Keratinocyte (primary cell): ENCODE results near the gene ZC3H12A. TPM values are rescaled to one million over a fixed set of nuclear protein-coding genes. Genes with fewer than 3 reads are reported as not detected.

Experiments
- DNase-seq: peaks from one replicate; pipeline ENCODE4 v3.0.0-alpha.2; 2011; ENCODE audit warnings: low read depth, missing footprints, low spot score
- FAIRE-seq: peaks from 2 replicates; lab custom pipeline; 2011; peaks lifted over from hg19 to GRCh38; lab: Jason Lieb, UNC
- H2AFZ ChIP-seq: 2 replicates; pipeline ENCODE4 v1.6.0; 2012; ENCODE audit warnings: low read length, control low read depth, inconsistent platforms; ENCODE audit not compliant: control insufficient read depth
- H3K27ac ChIP-seq: 2 replicates; pipeline ENCODE4 v1.5.1; 2011; ENCODE audit warnings: low read length; ENCODE audit not compliant: control insufficient read depth, insufficient read depth
- H3K27me3 ChIP-seq: 3 replicates; pipeline ENCODE4 v1.6.0; 2011; ENCODE audit warnings: low read length; ENCODE audit not compliant: control insufficient read depth, insufficient read depth; ENCODE audit errors: extremely low read depth
- H3K36me3 ChIP-seq, 2 experiments: 2 replicates in 1 of 2; 3 replicates in 1 of 2; pipeline ENCODE4 v1.5.1; 2011; ENCODE audit warnings: low read length in 2 of 2, mild to moderate bottlenecking in 1 of 2; ENCODE audit not compliant: control insufficient read depth in 2 of 2, insufficient read depth in 2 of 2; ENCODE audit errors: extremely low read depth in 1 of 2
- H3K4me1 ChIP-seq: 3 replicates; pipeline ENCODE4 v1.5.1; 2011; ENCODE audit warnings: low read length; ENCODE audit not compliant: control insufficient read depth, insufficient read depth; ENCODE audit errors: extremely low read depth
- H3K4me2 ChIP-seq: 3 replicates; pipeline ENCODE4 v1.6.0; 2011; ENCODE audit warnings: low read depth, low read length; ENCODE audit not compliant: control insufficient read depth, insufficient read depth; ENCODE audit errors: extremely low read depth
- H3K4me3 ChIP-seq, 3 experiments: fragments of 200-600 bp in 1 of 3; sonication (generic) in 1 of 3; 2 replicates in 2 of 3; 3 replicates in 1 of 3; pipeline ENCODE4 v1.5.1; 2011 to 2016; ENCODE audit warnings: low read length in 3 of 3, mild to moderate bottlenecking in 3 of 3, control low read depth in 2 of 3, inconsistent platforms in 1 of 3, low read depth in 1 of 3, mixed read lengths in 1 of 3, mixed run types in 1 of 3, moderate library complexity in 1 of 3; ENCODE audit not compliant: control insufficient read depth in 2 of 3, insufficient read depth in 2 of 3; ENCODE audit errors: extremely low read depth in 1 of 3
- H3K79me2 ChIP-seq: 2 replicates; pipeline ENCODE4 v1.6.0; 2012; ENCODE audit warnings: low read length; ENCODE audit not compliant: control insufficient read depth, insufficient read depth
- H3K9ac ChIP-seq: 3 replicates; pipeline ENCODE4 v1.6.0; 2011; ENCODE audit warnings: low read length; ENCODE audit not compliant: control insufficient read depth, insufficient read depth; ENCODE audit errors: extremely low read depth
- H3K9me1 ChIP-seq: 3 replicates; pipeline ENCODE4 v1.6.0; 2011; ENCODE audit warnings: low read length; ENCODE audit not compliant: control insufficient read depth, insufficient read depth; ENCODE audit errors: extremely low read depth
- H3K9me3 ChIP-seq: 2 replicates; pipeline ENCODE4 v1.5.1; 2012; ENCODE audit warnings: low read depth, low read length; ENCODE audit not compliant: control insufficient read depth
- H4K20me1 ChIP-seq: 3 replicates; pipeline ENCODE4 v1.6.0; 2011; ENCODE audit warnings: low read length; ENCODE audit not compliant: control insufficient read depth, insufficient read depth; ENCODE audit errors: extremely low read depth
- CTCF ChIP-seq, 3 experiments: IDR thresholded peaks in 1 of 3; conservative IDR thresholded peaks in 1 of 3; optimal IDR thresholded peaks in 1 of 3; 2 replicates in 2 of 3; 3 replicates in 1 of 3; pipeline versions ENCODE3 to v1.5.1; 2011; ENCODE audit warnings: low read length in 3 of 3, mild to moderate bottlenecking in 3 of 3, moderate library complexity in 2 of 3, control low read depth in 1 of 3, inconsistent platforms in 1 of 3; ENCODE audit not compliant: insufficient read depth in 2 of 3; ENCODE audit errors: extremely low read depth in 1 of 3
- EZH2 ChIP-seq: IDR thresholded peaks from one replicate; pipeline ENCODE4 v1.6.1; 2012; ENCODE audit warnings: inconsistent platforms, mild to moderate bottlenecking, low read length, moderate library complexity
- dilution Hi-C: fragments of 300-500 bp; cut with MboI; formaldehyde crosslinking; loops from one replicate; pipeline ENCODE4 v1.7.0; 2020; ENCODE audit warnings: low sequenced_read_pairs; ENCODE audit not compliant: extremely low pct_ligation_motif_present
- polyA plus RNA-seq, 5 experiments: library from polyadenylated mRNA; depleted of rRNA in 3 of 5; stranded (reverse) in 3 of 5; stranded (forward) in 1 of 5; unstranded in 1 of 5; fragments of >200 nt; gene quantifications; 1 replicate in 1 of 5; 2 replicates in 3 of 5; 3 replicates in 1 of 5; pipeline versions ENCODE4 v1.2.1 to v1.2.3, GENCODE V29; 2011 to 2012; ENCODE audit warnings: missing spikeins in 2 of 5, low read depth in 1 of 5, low replicate concordance in 1 of 5

ZC3H12A gene
- polyA plus RNA-seq, 1 donor (not counting 4 experiments of a cell fraction or from before 2014, with no cell fraction given), result 24.4 TPM

- DNase-seq, result no peak
- Histone ChIP-seq H3K36me3 (no peaks in the 10 kb centered on the region), H2AFZ (no peak overlapping the region), H3K9ac (no peak overlapping the region), H3K27me3 (peaks cover 3% of the 10 kb centered on the region), H3K4me2 (no peak overlapping the region), H3K4me1 (no peaks in the 10 kb centered on the region), H3K27ac (no peak overlapping the region), H4K20me1 (no peaks in the 10 kb centered on the region), H3K79me2 (no peaks in the 10 kb centered on the region), H3K9me3 (no peaks in the 10 kb centered on the region), H3K9me1 (no peaks in the 10 kb centered on the region), H3K4me3 (no peak overlapping the region)
- dilution Hi-C loops, result no loop called here
- TF ChIP-seq EZH2, result no peak
- FAIRE-seq, result no peak
Measured at GRCh38 chr1:37438037-37438868, 36.1 kb upstream of the ZC3H12A start.

GRCh38 chr1:37438869-37439343 lies 35.5 kb upstream of the ZC3H12A start:
- no peak for DNase-seq
- H3K27me3 ChIP-seq, result peaks cover 3% of the 10 kb centered on the region
- dilution Hi-C loops, result no loop called here
- H3K9me1 ChIP-seq, result no peaks in the 10 kb centered on the region
- no peaks in the 10 kb centered on the region for H3K4me1 ChIP-seq
- H3K9me3 ChIP-seq, result no peaks in the 10 kb centered on the region
- H3K79me2 ChIP-seq, result no peaks in the 10 kb centered on the region
- H3K9ac ChIP-seq, result no peak overlapping the region
- H3K4me3 ChIP-seq, result no peak overlapping the region
- TF ChIP-seq CTCF (optimal IDR thresholded peaks at IDR 0.05 in 1 of 3, IDR thresholded peaks at IDR 0.05 in 1 of 3, conservative IDR thresholded peaks at IDR 0.05 in 1 of 3; ENCODE audit: extremely low read depth in 1 of 3, insufficient read depth in 2 of 3, low read length in 3 of 3) (no peak), EZH2 (no peak)
- H3K27ac ChIP-seq, result no peak overlapping the region
- H4K20me1 ChIP-seq, result no peaks in the 10 kb centered on the region
- FAIRE-seq, result no peak
- no peak overlapping the region for H3K4me2 ChIP-seq
- no peaks in the 10 kb centered on the region for H3K36me3 ChIP-seq
- H2AFZ ChIP-seq, result no peak overlapping the region
